H9 (cell line): ENCODE measurements around the gene ASIC4. TPM values are rescaled to one million over a fixed set of nuclear protein-coding genes. Genes with fewer than 3 reads are reported as not detected.

Experiments used
- DNase-seq: peaks from one replicate; pipeline ENCODE4 v3.0.0-alpha.2; 2017
- H2AFZ ChIP-seq: one replicate; pipeline ENCODE4 v1.6.1; 2013; ENCODE audit warnings: mild to moderate bottlenecking, low read length, control low read depth, moderate library complexity
- H2AK5ac ChIP-seq: 2 replicates; pipeline ENCODE4 v1.6.1; 2013; ENCODE audit warnings: low read length, control low read depth, mixed read lengths; ENCODE audit not compliant: insufficient read length
- H2BK120ac ChIP-seq: one replicate; pipeline ENCODE4 v1.6.1; 2013; ENCODE audit warnings: low read depth, mild to moderate bottlenecking, low read length, control low read depth, inconsistent platforms; ENCODE audit not compliant: poor library complexity, severe bottlenecking
- H2BK12ac ChIP-seq: 2 replicates; pipeline ENCODE4 v1.6.1; 2013; ENCODE audit warnings: low read length, control low read depth, mixed read lengths, low read depth; ENCODE audit not compliant: insufficient read length
- H2BK15ac ChIP-seq: 2 replicates; pipeline ENCODE4 v1.6.1; 2013; ENCODE audit warnings: low read depth, low read length, control low read depth
- H2BK20ac ChIP-seq: one replicate; pipeline ENCODE4 v1.6.1; 2013; ENCODE audit warnings: low read depth, mild to moderate bottlenecking, low read length, control low read depth, inconsistent platforms; ENCODE audit not compliant: poor library complexity, severe bottlenecking
- H2BK5ac ChIP-seq: 2 replicates; pipeline ENCODE4 v1.6.1; 2013; ENCODE audit warnings: low read length, control low read depth, mixed read lengths; ENCODE audit not compliant: insufficient read length
- H3K14ac ChIP-seq: 2 replicates; pipeline ENCODE4 v1.6.1; 2013; ENCODE audit warnings: low read length, control low read depth; ENCODE audit not compliant: insufficient read depth
- H3K18ac ChIP-seq: 2 replicates; pipeline ENCODE4 v1.6.1; 2013; ENCODE audit warnings: low read depth, mild to moderate bottlenecking, mixed read lengths, low read length, control low read depth; ENCODE audit not compliant: insufficient read length
- H3K23ac ChIP-seq: 2 replicates; pipeline ENCODE4 v1.6.1; 2013; ENCODE audit warnings: low read length, control low read depth, mixed read lengths, low read depth; ENCODE audit not compliant: insufficient read length
- H3K23me2 ChIP-seq: 2 replicates; pipeline ENCODE4 v1.6.1; 2013; ENCODE audit warnings: low read depth, mild to moderate bottlenecking, mixed read lengths, low read length, control low read depth; ENCODE audit not compliant: insufficient read length, poor library complexity, severe bottlenecking
- H3K27ac ChIP-seq: 2 replicates; pipeline ENCODE4 v1.5.1; 2013; ENCODE audit warnings: low read length, control low read depth, mixed read lengths, low read depth; ENCODE audit not compliant: insufficient read length
- H3K27me3 ChIP-seq: 2 replicates; pipeline ENCODE4 v1.6.1; 2013; ENCODE audit warnings: low read length, control low read depth, inconsistent platforms; ENCODE audit not compliant: insufficient read depth
- H3K4ac ChIP-seq: 2 replicates; pipeline ENCODE4 v1.6.1; 2013; ENCODE audit warnings: low read depth, mild to moderate bottlenecking, control low read depth, inconsistent platforms, low read length, moderate library complexity
- H3K4me1 ChIP-seq: 2 replicates; pipeline ENCODE4 v1.6.1; 2013; ENCODE audit warnings: low read length, control low read depth, inconsistent platforms; ENCODE audit not compliant: insufficient read depth
- H3K4me2 ChIP-seq: 2 replicates; pipeline ENCODE4 v1.6.1; 2013; ENCODE audit warnings: low read length, control low read depth, mixed read lengths; ENCODE audit not compliant: insufficient read length, insufficient read depth
- H3K56ac ChIP-seq: 2 replicates; pipeline ENCODE4 v1.6.1; 2013; ENCODE audit warnings: low read depth, mild to moderate bottlenecking, mixed read lengths, low read length, control low read depth; ENCODE audit not compliant: insufficient read length
- H3K79me1 ChIP-seq: 2 replicates; pipeline ENCODE4 v1.6.1; 2013; ENCODE audit warnings: low read depth, mild to moderate bottlenecking, moderate library complexity, low read length, control low read depth, inconsistent platforms; ENCODE audit not compliant: insufficient read depth, poor library complexity, severe bottlenecking
- H3K79me2 ChIP-seq: 2 replicates; pipeline ENCODE4 v1.6.1; 2013; ENCODE audit warnings: low read length, control low read depth, inconsistent platforms; ENCODE audit not compliant: insufficient read depth
- H3K9ac ChIP-seq: 2 replicates; pipeline ENCODE4 v1.6.1; 2013; ENCODE audit warnings: low read length, control low read depth, mixed read lengths; ENCODE audit not compliant: insufficient read length; ENCODE audit errors: extremely low read depth
- H3K9me3 ChIP-seq: one replicate; pipeline ENCODE4 v1.6.1; 2013; ENCODE audit warnings: low read depth, low read length, inconsistent platforms; ENCODE audit not compliant: control insufficient read depth
- H3T11ph ChIP-seq: one replicate; pipeline ENCODE4 v1.6.1; 2013; ENCODE audit warnings: mild to moderate bottlenecking, low read length, control low read depth, inconsistent platforms
- H4K20me1 ChIP-seq: one replicate; pipeline ENCODE4 v1.6.1; 2013; ENCODE audit not compliant: control insufficient read depth, insufficient read length, insufficient read depth
- H4K5ac ChIP-seq: 2 replicates; pipeline ENCODE4 v1.6.1; 2013; ENCODE audit warnings: low read depth, mild to moderate bottlenecking, mixed read lengths, low read length, control low read depth; ENCODE audit not compliant: insufficient read length
- H4K8ac ChIP-seq: replicated peaks from 2 replicates; pipeline ENCODE4 v1.6.1; 2013; ENCODE audit warnings: low read length, control low read depth, mixed read lengths, low read depth; ENCODE audit not compliant: insufficient read length
- H4K91ac ChIP-seq: 2 replicates; pipeline ENCODE4 v1.6.1; 2013; ENCODE audit warnings: low read depth, mild to moderate bottlenecking, moderate library complexity, mixed read lengths, low read length, control low read depth; ENCODE audit not compliant: insufficient read length
- H3K27ac Mint-ChIP-seq, 3 experiments: 2 replicates in 2 of 3; 3 replicates in 1 of 3; pipeline ENCODE4 v1.8.0; 2020 to 2021; ENCODE audit warnings: mixed read lengths in 3 of 3, mild to moderate bottlenecking in 1 of 3, moderate library complexity in 1 of 3
- H3K27me3 Mint-ChIP-seq: 2 replicates; pipeline ENCODE4 v1.8.0; 2021; ENCODE audit warnings: low read depth, mild to moderate bottlenecking, moderate library complexity, mixed read lengths
- H3K36me3 Mint-ChIP-seq, 3 experiments: 2 replicates in 2 of 3; 3 replicates in 1 of 3; pipeline ENCODE4 v1.8.0; 2020 to 2021; ENCODE audit warnings: low read depth in 3 of 3, mixed read lengths in 3 of 3; ENCODE audit not compliant: insufficient read depth in 1 of 3
- H3K4me1 Mint-ChIP-seq, 2 experiments: 2 replicates each; pipeline ENCODE4 v1.8.0; 2020; ENCODE audit warnings: mixed read lengths in 2 of 2
- H3K4me3 Mint-ChIP-seq, 2 experiments: 2 replicates in 1 of 2; 3 replicates in 1 of 2; pipeline ENCODE4 v1.8.0; 2020 to 2021; ENCODE audit warnings: mild to moderate bottlenecking in 2 of 2, mixed read lengths in 2 of 2, moderate library complexity in 1 of 2
- H3K9me3 Mint-ChIP-seq, 2 experiments: 2 replicates in 1 of 2; 3 replicates in 1 of 2; pipeline ENCODE4 v1.8.0; 2020; ENCODE audit warnings: mild to moderate bottlenecking in 2 of 2, mixed read lengths in 2 of 2, moderate library complexity in 1 of 2
- CTCF ChIP-seq: fragments of 200-600 bp; sonication (generic); conservative IDR thresholded peaks from 3 replicates; pipeline ENCODE4 v1.8.0; 2021; ENCODE audit warnings: antibody characterized with exemption, mild to moderate bottlenecking
- WGBS: extraction: QIAGEN DNeasy Blood & Tissue Kit; methylation state at CpG from one replicate; pipeline ENCODE4 v1.1.7; 2013; ENCODE audit warnings: missing lambda C conversion rate, low lambda C conversion rate, mixed read lengths; ENCODE audit not compliant: insufficient read length; ENCODE audit errors: extremely low coverage; 5-methylcytosine and 5-hydroxymethylcytosine counted together
- total RNA-seq: library from RNA; stranded (reverse); gene quantifications from 2 replicates; pipeline ENCODE4 v1.2.1, GENCODE V29; 2021

Gene ASIC4
- total RNA-seq, 1 experiment from 2014 or later = 0.37 TPM

GRCh38 chr2:219554350-219554749 is 40.1 kb downstream of the ASIC4 start:
- DNase-seq = no peak
- Histone ChIP-seq H3K9me3 (no peaks in the 10 kb centered on the region), H3K23ac (no peak overlapping the region), H4K8ac (no peak overlapping the region), H3K27me3 (peaks cover 4% of the 10 kb centered on the region; the same call in 1 of the 2 replicates), H3K79me1 (no peaks in the 10 kb centered on the region), H2AFZ (no peak overlapping the region), H2AK5ac (no peak overlapping the region), H2BK120ac (no peak overlapping the region), H3K27ac (no peak overlapping the region), H3K4me2 (no peak overlapping the region), H3K9ac (no peak overlapping the region), H2BK15ac (no peak overlapping the region), H3K79me2 (no peaks in the 10 kb centered on the region), H3K4me1 (peaks cover 3% of the 10 kb centered on the region; the same call in 1 of the 2 replicates), H3K23me2 (peaks cover 11% of the 10 kb centered on the region), H3K14ac (no peak overlapping the region), H2BK20ac (no peak overlapping the region), H2BK12ac (no peak overlapping the region), H3K4ac (no peak overlapping the region), H3K18ac (no peak overlapping the region), H4K20me1 (no peaks in the 10 kb centered on the region), H3K56ac (no peak overlapping the region), H2BK5ac (no peak overlapping the region), H4K5ac (no peak overlapping the region), H3T11ph (no peak overlapping the region), H4K91ac (no peak overlapping the region)
- Mint-ChIP-seq H3K9me3 (no peaks in the 10 kb centered on the region), H3K27me3 (peaks cover 30% of the 10 kb centered on the region), H3K27ac (no peak overlapping the region), H3K4me1 (peaks cover 10 to 18% of the 10 kb centered on the region in 2 experiments), H3K36me3 (peaks cover 13 to 38% (median 30%) of the 10 kb centered on the region in 3 experiments), H3K4me3 (peak overlapping the region in 1 of 2 experiments; percentile 74; a peak in 1 of 5 replicates)
- TF ChIP-seq CTCF = no peak
- WGBS = no CpG with 5 or more reads among the region's 15 CpGs
